ENCODE measurements around the gene TMEM212.

DNA sequence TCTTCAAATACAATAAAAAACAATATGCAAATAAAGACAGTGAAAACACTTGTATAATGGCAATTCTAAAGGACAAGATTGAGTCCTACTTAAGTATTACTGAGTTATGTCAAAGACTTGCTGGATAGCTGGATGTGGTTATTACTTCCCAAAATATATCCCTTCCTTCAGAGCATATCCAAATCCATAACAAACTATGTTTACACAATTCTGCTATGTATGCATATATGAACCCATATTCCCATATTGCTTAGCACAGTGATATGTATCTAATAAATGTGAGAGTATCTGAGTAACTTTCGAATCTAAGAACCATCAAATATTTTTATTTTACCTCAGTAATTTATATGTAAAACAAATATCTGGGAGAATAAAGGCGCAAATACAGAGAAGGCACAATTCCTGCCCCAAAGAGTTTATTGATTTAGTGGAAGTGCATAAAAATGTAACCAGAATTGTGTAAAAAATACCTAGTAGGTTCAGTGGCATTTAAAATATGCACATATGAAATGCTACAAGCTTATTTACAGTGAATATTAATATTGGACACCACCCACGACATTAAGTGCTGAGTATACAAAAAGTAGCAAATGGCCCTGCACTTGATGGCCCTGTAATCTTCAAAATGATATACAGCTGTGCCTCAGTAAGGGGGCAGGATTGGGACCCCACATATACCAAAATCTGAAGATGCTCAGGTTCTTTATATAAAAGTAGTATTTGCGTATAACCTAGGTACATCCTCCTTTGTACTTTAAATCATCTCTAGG is 37.1 kb downstream of the TMEM212 start:
- no peak for TF ChIP-seq POLR2A (IDR thresholded peaks at IDR 0.05)
- TF ChIP-seq, protein P1, sequence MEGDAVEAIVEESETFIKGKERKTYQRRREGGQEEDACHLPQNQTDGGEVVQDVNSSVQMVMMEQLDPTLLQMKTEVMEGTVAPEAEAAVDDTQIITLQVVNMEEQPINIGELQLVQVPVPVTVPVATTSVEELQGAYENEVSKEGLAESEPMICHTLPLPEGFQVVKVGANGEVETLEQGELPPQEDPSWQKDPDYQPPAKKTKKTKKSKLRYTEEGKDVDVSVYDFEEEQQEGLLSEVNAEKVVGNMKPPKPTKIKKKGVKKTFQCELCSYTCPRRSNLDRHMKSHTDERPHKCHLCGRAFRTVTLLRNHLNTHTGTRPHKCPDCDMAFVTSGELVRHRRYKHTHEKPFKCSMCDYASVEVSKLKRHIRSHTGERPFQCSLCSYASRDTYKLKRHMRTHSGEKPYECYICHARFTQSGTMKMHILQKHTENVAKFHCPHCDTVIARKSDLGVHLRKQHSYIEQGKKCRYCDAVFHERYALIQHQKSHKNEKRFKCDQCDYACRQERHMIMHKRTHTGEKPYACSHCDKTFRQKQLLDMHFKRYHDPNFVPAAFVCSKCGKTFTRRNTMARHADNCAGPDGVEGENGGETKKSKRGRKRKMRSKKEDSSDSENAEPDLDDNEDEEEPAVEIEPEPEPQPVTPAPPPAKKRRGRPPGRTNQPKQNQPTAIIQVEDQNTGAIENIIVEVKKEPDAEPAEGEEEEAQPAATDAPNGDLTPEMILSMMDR (IDR thresholded peaks at IDR 0.05), result no peak

Data from adrenal gland (tissue), 5 donors.